PFSK-1 (cell line): Measurements from ENCODE around the gene CT45A9.
"Not testable (repeated sequence)": the region's sequence is repeated elsewhere in the genome, so short reads cannot be mapped to it uniquely, and the experiment has no call there.

Source experiments
- FOXP2 ChIP-seq: optimal IDR thresholded peaks from 2 replicates; pipeline ENCODE3; 2011; ENCODE audit warnings: borderline replicate concordance, control low read depth, inconsistent platforms; ENCODE audit not compliant: insufficient read depth; ENCODE audit errors: extremely low read length, extremely low read depth
- POLR2AphosphoS5 ChIP-seq: IDR thresholded peaks from 2 replicates; pipeline ENCODE4 v1.6.1; 2012; ENCODE audit warnings: low read depth, mild to moderate bottlenecking, control low read depth, low read length, moderate library complexity
- REST ChIP-seq, 2 experiments: IDR thresholded peaks; 2 replicates each; pipeline versions ENCODE4 v1.6.1 to v1.8.0; 2011 to 2012; ENCODE audit warnings: low read depth in 2 of 2, low read length in 2 of 2, control low read depth in 1 of 2, inconsistent platforms in 1 of 2, mild to moderate bottlenecking in 1 of 2, moderate library complexity in 1 of 2; ENCODE audit not compliant: insufficient read depth in 1 of 2
- SIN3A ChIP-seq: IDR thresholded peaks from 2 replicates; pipeline ENCODE4 v1.6.1; 2012; ENCODE audit warnings: mild to moderate bottlenecking, low read length, moderate library complexity, borderline replicate concordance; ENCODE audit not compliant: insufficient read depth
- TAF1 ChIP-seq: IDR thresholded peaks from 2 replicates; pipeline ENCODE4 v1.6.1; 2012; ENCODE audit warnings: low read length, control low read depth, borderline replicate concordance; ENCODE audit not compliant: insufficient read depth

CT45A9 gene

GRCh38 chrX:135890087-135890585 lies 18.5 kb upstream of the CT45A9 start:
- no peak for TF ChIP-seq FOXP2
- TF ChIP-seq POLR2AphosphoS5 = no peak
- no peak for TF ChIP-seq TAF1
- no peak for TF ChIP-seq SIN3A
- TF ChIP-seq REST (IDR thresholded peaks at IDR 0.05; ENCODE audit: insufficient read depth in 1 of 2, low read depth in 2 of 2, low read length in 2 of 2) = no peak

GRCh38 chrX:135854438-135854837 lies 17.2 kb downstream of the CT45A9 start, which contains the start of gene CT45A8:
CT45A8 (minus strand) TSS chrX:135854538; CDS start chrX:135850783, 3,755 bp downstream.
- not testable (repeated sequence) for TF ChIP-seq SIN3A, FOXP2, TAF1

- TF ChIP-seq FOXP2, POLR2AphosphoS5, SIN3A: not testable (repeated sequence)
Observed at GRCh38 chrX:135837180-135837579, 34.4 kb downstream of the CT45A9 start, which contains the start of gene CT45A7. CT45A7 (minus strand) TSS chrX:135837280; CDS start chrX:135833533, 3,747 bp downstream.

GRCh38 chrX:135819912-135820311 lies 51.7 kb downstream of the CT45A9 start, which contains the start of gene CT45A2:
CT45A2 (minus strand) TSS chrX:135820012; CDS start chrX:135816265, 3,747 bp downstream.
- TF ChIP-seq FOXP2; REST (IDR thresholded peaks at IDR 0.05; ENCODE audit: insufficient read depth in 1 of 2, low read depth in 2 of 2, low read length in 2 of 2); TAF1: not testable (repeated sequence)
